HepG2 (cell line): Measurements from ENCODE around the gene ZNF175. TPM values are rescaled to one million over a fixed set of nuclear protein-coding genes. Genes with fewer than 3 reads are reported as not detected.

Experiments used
- ISX ChIP-seq: sonication (generic); formaldehyde crosslinking; conservative IDR thresholded peaks from 2 replicates; pipeline ENCODE4 v1.5.0; 2020; ENCODE audit warnings: missing genetic modification reagents
- TFDP1 ChIP-seq: IDR thresholded peaks from 2 replicates; pipeline ENCODE4 v1.6.1; 2016; ENCODE audit warnings: missing compliant biosample characterization, missing genetic modification reagents, borderline replicate concordance
- TFE3 ChIP-seq: IDR thresholded peaks from 2 replicates; pipeline ENCODE4 v1.6.1; 2016
- WIZ ChIP-seq: sonication (generic); formaldehyde crosslinking; IDR thresholded peaks from 2 replicates; pipeline ENCODE4 v1.5.1; 2020; ENCODE audit warnings: mild to moderate bottlenecking, missing genetic modification reagents
- ZNF512B ChIP-seq: sonication (generic); formaldehyde crosslinking; IDR thresholded peaks from 2 replicates; pipeline ENCODE4 v1.5.1; 2020; ENCODE audit warnings: missing genetic modification reagents, mild to moderate bottlenecking, borderline replicate concordance
- ZNF557 ChIP-seq: sonication (generic); formaldehyde crosslinking; IDR thresholded peaks from 2 replicates; pipeline ENCODE4 v1.4.0; 2020; ENCODE audit warnings: missing genetic modification reagents
- ZNF567 ChIP-seq: sonication (generic); formaldehyde crosslinking; IDR thresholded peaks from 2 replicates; pipeline ENCODE4 v1.8.1; 2023; ENCODE audit warnings: mild to moderate bottlenecking, missing genetic modification reagents, borderline replicate concordance
- ZNF609 ChIP-seq: sonication (generic); formaldehyde crosslinking; IDR thresholded peaks from 2 replicates; pipeline ENCODE4 v1.4.0; 2020; ENCODE audit warnings: mild to moderate bottlenecking, missing genetic modification reagents, borderline replicate concordance
- ZNF644 ChIP-seq: IDR thresholded peaks from 2 replicates; pipeline ENCODE4 v1.6.1; 2016; ENCODE audit warnings: low read depth
- ZNF7 ChIP-seq: IDR thresholded peaks from 2 replicates; pipeline ENCODE4 v1.6.1; 2016; ENCODE audit warnings: missing biosample characterization, missing genetic modification reagents
- ZNF775 ChIP-seq: sonication (generic); formaldehyde crosslinking; IDR thresholded peaks from 2 replicates; pipeline ENCODE4 v1.4.0; 2020; ENCODE audit warnings: missing genetic modification reagents, mild to moderate bottlenecking, moderate library complexity, borderline replicate concordance
- ZSCAN5A ChIP-seq: sonication (generic); formaldehyde crosslinking; IDR thresholded peaks from 2 replicates; pipeline ENCODE4 v1.8.0; 2022; ENCODE audit warnings: mild to moderate bottlenecking, missing genetic modification reagents, borderline replicate concordance
- polyA plus RNA-seq, 8 experiments: library from polyadenylated mRNA; depleted of rRNA in 3 of 8; stranded (reverse) in 7 of 8; unstranded in 1 of 8; fragments of >200 nt; fragmentation: Illumina TruSeq in 4 of 8; extraction: Trizol in 4 of 8; gene quantifications; 2 replicates each; pipeline versions ENCODE4 v1.2.1 to v1.2.3, GENCODE V29; 2011 to 2016; ENCODE audit warnings: low read depth in 4 of 8, missing spikeins in 1 of 8, mixed read lengths in 1 of 8; ENCODE audit not compliant: insufficient read depth in 1 of 8
- total RNA-seq, 5 experiments: library from RNA; depleted of rRNA; stranded (reverse); fragments of >200 nt; fragmentation: Illumina TruSeq; extraction: Trizol; gene quantifications; 2 replicates each; pipeline ENCODE4 v1.2.3, GENCODE V29; 2016; ENCODE audit warnings: low read depth in 1 of 5
- TF ChIP-seq, protein P1 (sequence below): sonication (generic); formaldehyde crosslinking; IDR thresholded peaks from 2 replicates; pipeline ENCODE4 v1.5.0; 2020; ENCODE audit warnings: missing genetic modification reagents

ZNF175 gene
- total and polyA plus RNA-seq, 2 of the 13 experiments (the other 11 are each of a cell fraction or from before 2014, with no cell fraction given): 1.2 to 1.5 TPM

DNA sequence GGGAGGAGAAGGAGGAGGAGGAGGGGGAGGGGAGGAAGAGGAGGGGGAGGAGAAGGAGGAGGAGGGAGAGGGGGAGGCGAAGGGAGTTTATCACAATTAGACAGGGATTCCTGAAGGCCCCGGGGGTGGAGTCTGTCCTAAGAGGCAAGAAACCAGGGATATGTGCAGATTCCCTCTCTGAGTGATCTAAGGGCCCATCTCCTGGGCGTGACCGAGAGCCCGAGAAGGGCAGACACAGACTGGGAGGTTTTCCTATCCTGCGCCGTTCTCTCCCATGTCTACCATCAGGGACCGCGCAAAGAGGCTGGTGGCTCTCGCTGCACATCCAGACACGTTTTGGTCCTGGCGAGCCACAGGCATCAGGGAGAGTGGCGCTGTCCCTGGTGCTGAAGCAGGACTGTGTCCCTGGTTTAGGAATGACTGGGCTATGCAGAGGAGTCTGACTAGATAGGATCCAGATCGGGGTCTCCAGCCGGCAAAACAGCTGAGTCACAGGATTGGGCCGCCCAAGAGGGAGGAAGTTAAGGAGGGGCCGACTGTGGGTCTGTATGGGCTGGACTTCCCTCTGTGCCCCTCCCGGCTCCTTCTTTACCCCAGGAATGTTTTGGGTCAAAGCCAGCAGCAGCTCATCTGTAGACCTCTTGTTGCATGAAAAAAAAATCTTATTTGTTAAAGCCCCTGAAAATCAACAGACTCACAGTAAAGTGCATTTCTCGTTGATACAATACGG lies 17.9 kb upstream of the ZNF175 start (continued):
- TF ChIP-seq TFDP1 (CRISPR knock-in tag): 0 out of 2 replicates have a peak, but pooled peaks have one; percentile 17
- TF ChIP-seq ZNF644 (CRISPR knock-in tag): peak; percentile 57; the same call in 1 of the 2 replicates
- TF ChIP-seq, protein P1, sequence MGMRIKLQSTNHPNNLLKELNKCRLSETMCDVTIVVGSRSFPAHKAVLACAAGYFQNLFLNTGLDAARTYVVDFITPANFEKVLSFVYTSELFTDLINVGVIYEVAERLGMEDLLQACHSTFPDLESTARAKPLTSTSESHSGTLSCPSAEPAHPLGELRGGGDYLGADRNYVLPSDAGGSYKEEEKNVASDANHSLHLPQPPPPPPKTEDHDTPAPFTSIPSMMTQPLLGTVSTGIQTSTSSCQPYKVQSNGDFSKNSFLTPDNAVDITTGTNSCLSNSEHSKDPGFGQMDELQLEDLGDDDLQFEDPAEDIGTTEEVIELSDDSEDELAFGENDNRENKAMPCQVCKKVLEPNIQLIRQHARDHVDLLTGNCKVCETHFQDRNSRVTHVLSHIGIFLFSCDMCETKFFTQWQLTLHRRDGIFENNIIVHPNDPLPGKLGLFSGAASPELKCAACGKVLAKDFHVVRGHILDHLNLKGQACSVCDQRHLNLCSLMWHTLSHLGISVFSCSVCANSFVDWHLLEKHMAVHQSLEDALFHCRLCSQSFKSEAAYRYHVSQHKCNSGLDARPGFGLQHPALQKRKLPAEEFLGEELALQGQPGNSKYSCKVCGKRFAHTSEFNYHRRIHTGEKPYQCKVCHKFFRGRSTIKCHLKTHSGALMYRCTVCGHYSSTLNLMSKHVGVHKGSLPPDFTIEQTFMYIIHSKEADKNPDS (CRISPR knock-in tag): no peak
- TF ChIP-seq WIZ (CRISPR knock-in tag): peak; percentile 95
- TF ChIP-seq ISX (CRISPR knock-in tag): peak; percentile 92
- TF ChIP-seq ZNF567 (CRISPR knock-in tag): no peak
- no peak for TF ChIP-seq ZSCAN5A (CRISPR knock-in tag)
- TF ChIP-seq ZNF512B (CRISPR knock-in tag): no peak
- no peak for TF ChIP-seq ZNF609 (CRISPR knock-in tag)
- TF ChIP-seq ZNF7 (CRISPR knock-in tag): peak; percentile 56; the same call in 1 of the 2 replicates
- TF ChIP-seq ZNF557 (CRISPR knock-in tag): peak; percentile 96
- peak; percentile 63 for TF ChIP-seq TFE3 (CRISPR knock-in tag)
- TF ChIP-seq ZNF775 (CRISPR knock-in tag): no peak
